PC-9 (cell line): Measurements from ENCODE around the gene HK3. TPM values are rescaled to one million over a fixed set of nuclear protein-coding genes. Genes with fewer than 3 reads are reported as not detected.

ENCODE experiments used
- BruUV-seq: library from RNA; stranded (reverse); fragments of 400-500 nt; replicated peaks from 2 replicates; lab custom pipeline; 2021; lab: Mats Ljungman, UMichigan
- CTCF ChIA-PET: fragments of 300-600 bp; sonication (Branson Sonifier 250); formaldehyde crosslinking; loops from one replicate; lab custom pipeline; 2022; ENCODE audit warnings: antibody characterized with exemption; lab: Charles Lee
- POLR2A ChIA-PET: fragments of 300-600 bp; sonication (Branson Sonifier 250); formaldehyde crosslinking; loops from one replicate; lab custom pipeline; 2022; ENCODE audit warnings: antibody characterized with exemption; ENCODE audit not compliant: unreplicated experiment; lab: Charles Lee
- DNase-seq, 2 experiments: peaks; one replicate each; pipeline versions ENCODE4 v3.0.0 to v3.0.0-alpha.2; 2015 to 2022; ENCODE audit warnings: mixed read lengths in 1 of 2
- H2AFZ ChIP-seq: fragments of 200-600 bp; sonication (generic); 2 replicates; pipeline ENCODE4 v1.8.1; 2017; ENCODE audit warnings: antibody characterized with exemption
- H3F3A ChIP-seq: fragments of 200-600 bp; sonication (generic); 2 replicates; pipeline ENCODE4 v1.8.1; 2017; ENCODE audit warnings: antibody characterized with exemption, mild to moderate bottlenecking, low read depth; ENCODE audit not compliant: insufficient read depth
- H3K27ac ChIP-seq: fragments of 200-600 bp; sonication (generic); 2 replicates; pipeline ENCODE4 v1.6.1; 2016; ENCODE audit warnings: mixed run types
- H3K27me3 ChIP-seq: fragments of 200-600 bp; sonication (generic); 2 replicates; pipeline ENCODE4 v1.6.1; 2016; ENCODE audit warnings: low read depth, mixed run types; ENCODE audit not compliant: insufficient read depth
- H3K36me3 ChIP-seq: fragments of 200-600 bp; sonication (generic); 2 replicates; pipeline ENCODE4 v1.6.1; 2016; ENCODE audit warnings: low read depth, mixed run types
- H3K4me1 ChIP-seq: fragments of 200-600 bp; sonication (generic); replicated peaks from 2 replicates; pipeline ENCODE4 v1.6.1; 2016; ENCODE audit warnings: mixed run types; ENCODE audit not compliant: insufficient read depth
- H3K4me2 ChIP-seq: fragments of 200-600 bp; sonication (generic); 2 replicates; pipeline ENCODE4 v1.6.1; 2017; ENCODE audit warnings: mixed run types
- H3K4me3 ChIP-seq: fragments of 200-600 bp; sonication (generic); 2 replicates; pipeline ENCODE4 v1.6.1; 2016; ENCODE audit warnings: mixed run types
- H3K79me2 ChIP-seq: fragments of 200-600 bp; sonication (generic); 2 replicates; pipeline ENCODE4 v1.6.1; 2017; ENCODE audit warnings: low read depth, mixed run types
- H3K9me2 ChIP-seq: fragments of 200-600 bp; sonication (generic); 2 replicates; pipeline ENCODE4 v1.8.1; 2017; ENCODE audit warnings: mild to moderate bottlenecking; ENCODE audit not compliant: insufficient read depth
- H3K9me3 ChIP-seq: fragments of 200-600 bp; sonication (generic); 2 replicates; pipeline ENCODE4 v1.8.1; 2016; ENCODE audit warnings: low read depth; ENCODE audit not compliant: insufficient read depth
- H4K20me1 ChIP-seq: fragments of 200-600 bp; sonication (generic); 2 replicates; pipeline ENCODE4 v1.8.1; 2017; ENCODE audit not compliant: insufficient read depth
- CTCF ChIP-seq: fragments of 200-600 bp; sonication (generic); conservative IDR thresholded peaks from 2 replicates; pipeline ENCODE4 v1.6.1; 2017; ENCODE audit warnings: mixed run types, antibody characterized with exemption, mild to moderate bottlenecking, moderate library complexity
- EZH2 ChIP-seq: fragments of 200-600 bp; sonication (generic); IDR thresholded peaks from 2 replicates; pipeline ENCODE4 v1.8.0; 2017; ENCODE audit warnings: antibody characterized with exemption, low read depth
- intact Hi-C: fragments of 100-400 bp; cut with micrococcal nuclease; formaldehyde crosslinking; loops from one replicate; pipeline ENCODE4 v1.10.0; 2022; ENCODE audit not compliant: unreplicated experiment
- total RNA-seq: library from RNA; stranded (reverse); gene quantifications from 2 replicates; pipeline ENCODE4 v1.2.3, GENCODE V29; 2021

The HK3 gene
- total RNA-seq, 1 experiment from 2014 or later = not detected

- Histone ChIP-seq H3K9me2 (no peaks in the 10 kb centered on the region), H3K27me3 (no peaks in the 10 kb centered on the region), H3K4me2 (no peak overlapping the region), H3F3A (0 out of 2 replicates have a peak, but pooled peaks cover 3% of the 10 kb centered on the region), H2AFZ (no peak overlapping the region), H3K4me3 (no peak overlapping the region), H4K20me1 (no peaks in the 10 kb centered on the region), H3K27ac (no peak overlapping the region), H3K4me1 (no peaks in the 10 kb centered on the region), H3K9me3 (no peaks in the 10 kb centered on the region), H3K36me3 (no peaks in the 10 kb centered on the region), H3K79me2 (no peaks in the 10 kb centered on the region)
- ChIA-PET POLR2A (no interaction called here), CTCF (no interaction called here)
- TF ChIP-seq CTCF = no peak
- DNase-seq = peak in 1 of 2 experiments; percentile 15
- BruUV-seq = no TSS peak
- intact Hi-C loops = no loop called here
Measured at GRCh38 chr5:176891331-176891958, 7.7 kb downstream of the HK3 start.

- ChIA-PET CTCF (no interaction called here), POLR2A (no interaction called here)
- TF ChIP-seq CTCF (no peak), EZH2 (no peak)
- Histone ChIP-seq H3K9me2 (no peaks in the 10 kb centered on the region), H3K27ac (no peak overlapping the region), H3K4me2 (no peak overlapping the region), H3K36me3 (no peaks in the 10 kb centered on the region), H3K27me3 (no peaks in the 10 kb centered on the region), H4K20me1 (no peaks in the 10 kb centered on the region), H3K79me2 (no peaks in the 10 kb centered on the region), H3K9me3 (no peaks in the 10 kb centered on the region), H3F3A (0 out of 2 replicates have a peak, but pooled peaks cover 3% of the 10 kb centered on the region), H3K4me1 (no peaks in the 10 kb centered on the region), H3K4me3 (no peak overlapping the region), H2AFZ (no peak overlapping the region)
- no TSS peak for BruUV-seq
- intact Hi-C loops = no loop called here
- peak in 1 of 2 experiments; percentile 26 for DNase-seq
Measured at GRCh38 chr5:176890455-176891330, 8.5 kb downstream of the HK3 start.

GRCh38 chr5:176889321-176890280 is 9.5 kb downstream of the HK3 start:
- H4K20me1 ChIP-seq = no peaks in the 10 kb centered on the region
- no peak overlapping the region for H2AFZ ChIP-seq
- H3K4me3 ChIP-seq = no peak overlapping the region
- H3K4me1 ChIP-seq = no peaks in the 10 kb centered on the region
- H3K4me2 ChIP-seq = no peak overlapping the region
- CTCF ChIA-PET = no interaction called here
- no peaks in the 10 kb centered on the region for H3K36me3 ChIP-seq
- TF ChIP-seq CTCF (no peak), EZH2 (no peak)
- intact Hi-C loops = no loop called here
- no peaks in the 10 kb centered on the region for H3K9me3 ChIP-seq
- no peaks in the 10 kb centered on the region for H3K27me3 ChIP-seq
- BruUV-seq = no TSS peak
- POLR2A ChIA-PET = no interaction called here
- H3K9me2 ChIP-seq = no peaks in the 10 kb centered on the region
- H3F3A ChIP-seq = no peaks in the 10 kb centered on the region
- H3K27ac ChIP-seq = no peak overlapping the region
- peak in 1 of 2 experiments; percentile 24 for DNase-seq
- H3K79me2 ChIP-seq = no peaks in the 10 kb centered on the region
